NCI-H2196 (cell line): ENCODE results near the gene FBXW12.
A peak's percentile ranks its signal among the peaks of the same experiment; 100 is the strongest.

Experiments
- DNase-seq: peaks from one replicate; lab custom pipeline; 2025; ENCODE audit not compliant: unreplicated experiment; lab: John Stamatoyannopoulos, UW

Gene FBXW12

DNA sequence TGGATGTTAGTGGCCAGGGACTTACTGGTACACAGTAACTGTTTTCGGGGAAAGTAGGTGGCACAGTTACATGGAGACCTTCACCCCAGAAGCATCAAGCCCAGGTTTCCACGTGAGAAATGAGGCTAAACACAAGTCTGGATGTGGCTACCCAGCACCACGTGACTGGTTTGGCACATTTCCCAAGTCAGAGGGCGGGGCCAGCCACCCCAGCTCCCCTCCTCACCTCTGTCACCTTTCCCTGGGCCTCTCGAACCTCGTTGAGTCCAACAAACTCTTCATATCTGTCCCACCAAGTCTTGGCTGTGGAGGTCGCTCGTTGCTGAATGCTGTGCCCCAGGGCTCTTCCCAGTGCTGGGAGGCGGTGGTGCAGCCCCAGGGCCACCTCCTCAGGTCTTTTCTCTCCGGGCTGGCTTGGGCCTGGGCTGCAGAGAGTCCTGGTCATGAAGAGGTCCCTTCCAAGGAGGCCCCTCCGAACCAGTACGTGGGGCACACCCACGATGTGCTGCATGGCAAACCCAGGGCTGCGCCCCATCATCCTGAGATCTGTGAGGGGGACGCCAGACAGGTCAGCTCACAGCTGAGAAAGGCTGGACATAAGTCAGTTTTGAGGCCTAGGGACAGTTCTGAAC is 62.7 kb downstream of the FBXW12 start:
- no peak for DNase-seq

DNA sequence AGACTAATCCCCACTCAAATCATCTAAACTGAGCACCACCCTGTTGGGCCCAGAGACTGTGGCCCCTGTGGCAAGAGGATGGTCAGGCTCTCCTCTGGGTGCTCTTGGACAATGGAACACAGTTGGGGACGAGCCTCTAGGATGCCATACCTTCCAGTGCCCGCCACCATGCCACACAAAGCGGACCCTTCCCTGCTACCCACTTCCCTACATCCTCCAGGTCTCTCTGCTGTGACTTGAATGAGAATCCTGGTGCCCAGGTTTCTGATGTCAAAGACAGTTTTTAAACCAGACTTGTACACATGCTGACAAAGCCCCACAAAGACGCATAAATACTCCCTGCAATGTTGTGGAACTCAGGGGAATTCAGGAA is 63.2 kb downstream of the FBXW12 start:
- no peak for DNase-seq

DNA sequence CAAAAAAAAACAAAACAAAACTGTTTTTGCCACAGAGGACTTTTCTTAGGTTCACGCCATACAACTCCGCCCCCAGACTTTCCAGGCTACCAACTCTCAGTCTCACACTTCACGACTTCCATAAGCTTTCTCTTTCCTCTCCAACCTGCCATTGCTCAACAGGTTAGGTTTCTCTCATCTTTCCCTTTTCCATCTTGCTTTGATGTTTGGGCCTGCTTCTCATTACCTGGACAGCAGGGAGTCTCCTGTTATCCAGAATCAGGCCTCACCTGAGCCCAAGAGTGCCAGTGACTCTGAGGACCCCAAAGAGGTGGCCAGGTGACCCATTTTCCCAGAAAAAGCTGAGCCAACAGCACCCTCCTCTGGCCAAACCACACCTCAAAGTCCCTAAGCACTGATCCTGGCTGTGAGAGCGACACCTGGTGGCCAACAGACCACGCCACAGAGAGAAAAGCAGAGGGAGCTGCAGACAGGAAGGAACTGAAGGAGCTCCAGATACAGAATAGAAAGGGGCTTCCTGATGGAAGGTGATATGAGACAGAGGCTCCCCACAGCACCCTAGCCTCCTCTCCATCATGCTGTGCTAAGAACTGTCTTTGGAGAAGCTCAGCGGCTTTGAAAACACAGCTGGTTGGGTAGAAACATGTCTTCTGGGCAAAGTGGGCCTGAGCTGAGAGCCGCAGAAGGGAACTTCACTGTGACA is 63.9 kb downstream of the FBXW12 start:
- DNase-seq: peak; percentile 54

DNA sequence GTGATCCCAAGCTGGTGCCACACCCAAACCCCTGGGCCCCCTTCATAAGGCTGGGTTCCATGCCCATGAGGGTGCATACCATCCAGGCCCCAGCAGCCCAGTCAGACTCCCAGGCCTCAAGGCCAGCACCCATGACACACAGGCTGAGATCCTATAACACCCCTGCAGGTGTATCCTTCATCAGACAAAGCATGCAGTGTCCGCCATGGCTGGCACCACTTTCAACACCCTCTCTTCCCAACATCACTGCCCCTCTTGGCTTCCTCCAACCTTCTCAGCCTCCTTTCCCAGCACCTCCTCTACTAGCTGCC is 64.4 kb downstream of the FBXW12 start:
- no peak for DNase-seq

DNA sequence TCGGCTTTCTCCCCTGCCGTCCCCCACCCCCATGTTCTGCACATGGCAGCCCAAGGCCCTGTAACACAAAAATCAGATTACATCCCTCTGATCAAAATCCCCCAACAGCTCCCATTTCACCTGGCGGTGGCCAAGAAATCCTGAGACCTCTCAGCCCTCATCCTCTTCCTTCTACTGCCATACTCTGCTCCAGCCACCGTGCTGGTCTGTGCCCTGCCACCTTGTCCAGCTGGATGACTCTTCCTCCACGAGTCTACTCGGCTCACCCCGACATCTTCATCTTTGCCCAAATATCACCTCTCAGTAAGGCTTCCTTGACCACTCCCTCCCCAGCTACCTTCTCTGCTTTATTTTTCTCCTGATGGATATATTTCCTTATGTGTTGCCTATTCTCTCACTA is 64.8 kb downstream of the FBXW12 start:
- no peak for DNase-seq

DNA sequence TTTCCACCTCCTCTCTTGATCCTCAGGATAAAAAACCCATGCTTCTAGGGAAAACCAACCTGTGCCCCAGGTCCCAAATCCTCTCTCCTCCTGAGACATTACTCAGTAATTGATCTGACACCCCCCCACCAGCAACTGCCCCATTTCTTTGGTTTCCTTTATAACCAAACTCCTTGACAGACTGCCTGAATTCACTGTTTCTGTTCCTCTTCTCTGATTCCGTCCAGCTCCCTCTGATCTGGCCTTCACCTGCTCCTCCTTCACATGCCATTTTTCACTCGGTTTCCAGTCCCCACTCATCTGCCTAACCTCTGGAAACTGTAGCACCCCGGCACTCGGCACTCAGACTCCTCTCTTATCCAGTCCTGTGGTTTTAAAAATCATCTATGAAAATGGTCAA is 65.8 kb downstream of the FBXW12 start:
- no peak for DNase-seq

DNA sequence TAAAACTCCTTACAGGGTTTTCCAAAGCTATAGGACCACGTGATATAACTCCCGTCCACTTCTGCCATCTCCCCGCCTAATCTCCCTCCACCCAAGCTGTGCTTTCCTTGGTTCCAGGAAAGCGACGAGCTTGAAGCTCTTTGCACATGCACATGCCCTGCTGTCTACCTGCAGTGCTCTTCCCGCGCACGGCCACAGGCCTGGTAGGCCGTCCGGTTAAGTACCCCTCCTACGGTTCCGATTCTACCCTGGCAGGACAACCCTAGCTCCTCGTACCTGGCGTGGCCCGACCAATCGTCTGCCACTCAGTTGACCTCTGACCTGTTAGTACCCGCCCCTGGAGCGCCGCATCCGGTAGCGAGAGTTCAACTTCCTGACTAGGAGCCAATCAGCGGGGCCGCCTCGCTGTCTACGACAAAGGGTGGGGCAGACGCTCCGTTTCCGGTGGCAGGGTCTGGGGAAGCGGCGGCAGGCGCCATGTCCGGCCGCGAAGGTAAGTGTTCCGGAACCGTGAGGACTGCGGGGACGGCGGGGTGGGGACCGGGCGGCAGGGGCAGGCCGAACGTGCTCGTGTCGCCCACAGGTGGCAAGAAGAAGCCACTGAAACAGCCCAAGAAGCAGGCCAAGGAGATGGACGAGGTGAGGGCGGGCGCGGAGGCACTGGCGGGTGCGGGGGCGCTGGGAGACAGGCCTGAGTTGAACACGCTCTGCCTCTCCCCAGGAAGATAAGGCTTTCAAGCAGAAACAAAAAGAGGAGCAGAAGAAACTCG is 68.0 kb downstream of the FBXW12 start, which contains the start of the genes CCDC51 and TMA7:
Gene CCDC51 (minus strand): TSS at position 300 of the 770 bp plus-strand sequence. CDS start 4,991 bp downstream, outside the sequence.
Gene TMA7 (plus strand): TSS at position 438 of the 770 bp plus-strand sequence. CDS start 40 bp downstream, at position 478.
- peak; percentile 91 for DNase-seq

DNA sequence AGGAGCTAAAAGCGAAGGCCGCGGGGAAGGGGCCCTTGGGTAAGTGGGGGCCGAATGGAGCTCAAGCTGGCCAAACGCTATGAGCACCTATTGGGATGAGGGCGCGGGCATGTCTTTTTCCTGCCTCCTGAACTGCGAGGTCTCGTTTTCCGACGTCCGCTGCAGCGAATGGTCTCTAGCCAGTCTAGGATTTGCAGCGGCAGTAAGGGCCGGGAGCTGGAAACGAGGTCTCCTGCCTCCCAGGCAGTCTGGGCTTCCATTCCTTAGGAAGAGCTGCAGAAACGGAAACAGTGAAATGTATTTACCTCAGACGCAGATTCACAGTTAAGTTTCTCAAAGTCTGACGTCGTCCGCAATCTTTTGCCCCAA is 68.6 kb downstream of the FBXW12 start:
- no peak for DNase-seq

DNA sequence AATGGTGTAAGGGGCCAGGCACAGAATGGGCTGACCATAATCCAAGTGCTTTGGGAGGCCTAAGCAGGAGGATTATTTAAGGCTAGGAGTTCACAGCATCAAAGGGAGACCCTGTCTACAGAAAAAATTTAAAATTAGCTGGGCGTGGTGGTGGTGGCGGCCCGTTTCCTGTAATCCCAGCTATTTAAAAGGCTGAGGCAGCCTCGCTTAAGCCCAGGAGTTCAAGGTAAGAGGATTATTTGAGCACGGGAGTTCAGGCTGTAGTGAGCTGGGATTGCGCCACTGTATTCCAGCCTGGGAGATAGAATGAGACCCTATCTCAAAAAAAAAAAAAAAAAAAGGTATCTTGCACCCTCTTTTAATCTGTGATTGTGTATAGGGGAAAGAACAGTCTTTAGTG is 69.9 kb downstream of the FBXW12 start:
- DNase-seq: no peak
